H9 (cell line): Measurements from ENCODE around the gene DDX1. TPM values are rescaled to one million over a fixed set of nuclear protein-coding genes. Genes with fewer than 3 reads are reported as not detected.

Source experiments
- DNase-seq: peaks from one replicate; pipeline ENCODE4 v3.0.0-alpha.2; 2017
- H2AFZ ChIP-seq: one replicate; pipeline ENCODE4 v1.6.1; 2013; ENCODE audit warnings: mild to moderate bottlenecking, low read length, control low read depth, moderate library complexity
- H2AK5ac ChIP-seq: 2 replicates; pipeline ENCODE4 v1.6.1; 2013; ENCODE audit warnings: low read length, control low read depth, mixed read lengths; ENCODE audit not compliant: insufficient read length
- H2BK120ac ChIP-seq: one replicate; pipeline ENCODE4 v1.6.1; 2013; ENCODE audit warnings: low read depth, mild to moderate bottlenecking, low read length, control low read depth, inconsistent platforms; ENCODE audit not compliant: poor library complexity, severe bottlenecking
- H2BK12ac ChIP-seq: 2 replicates; pipeline ENCODE4 v1.6.1; 2013; ENCODE audit warnings: low read length, control low read depth, mixed read lengths, low read depth; ENCODE audit not compliant: insufficient read length
- H2BK15ac ChIP-seq: 2 replicates; pipeline ENCODE4 v1.6.1; 2013; ENCODE audit warnings: low read depth, low read length, control low read depth
- H2BK20ac ChIP-seq: one replicate; pipeline ENCODE4 v1.6.1; 2013; ENCODE audit warnings: low read depth, mild to moderate bottlenecking, low read length, control low read depth, inconsistent platforms; ENCODE audit not compliant: poor library complexity, severe bottlenecking
- H2BK5ac ChIP-seq: 2 replicates; pipeline ENCODE4 v1.6.1; 2013; ENCODE audit warnings: low read length, control low read depth, mixed read lengths; ENCODE audit not compliant: insufficient read length
- H3K14ac ChIP-seq: 2 replicates; pipeline ENCODE4 v1.6.1; 2013; ENCODE audit warnings: low read length, control low read depth; ENCODE audit not compliant: insufficient read depth
- H3K18ac ChIP-seq: 2 replicates; pipeline ENCODE4 v1.6.1; 2013; ENCODE audit warnings: low read depth, mild to moderate bottlenecking, mixed read lengths, low read length, control low read depth; ENCODE audit not compliant: insufficient read length
- H3K23ac ChIP-seq: 2 replicates; pipeline ENCODE4 v1.6.1; 2013; ENCODE audit warnings: low read length, control low read depth, mixed read lengths, low read depth; ENCODE audit not compliant: insufficient read length
- H3K23me2 ChIP-seq: 2 replicates; pipeline ENCODE4 v1.6.1; 2013; ENCODE audit warnings: low read depth, mild to moderate bottlenecking, mixed read lengths, low read length, control low read depth; ENCODE audit not compliant: insufficient read length, poor library complexity, severe bottlenecking
- H3K27ac ChIP-seq: 2 replicates; pipeline ENCODE4 v1.5.1; 2013; ENCODE audit warnings: low read length, control low read depth, mixed read lengths, low read depth; ENCODE audit not compliant: insufficient read length
- H3K27me3 ChIP-seq: 2 replicates; pipeline ENCODE4 v1.6.1; 2013; ENCODE audit warnings: low read length, control low read depth, inconsistent platforms; ENCODE audit not compliant: insufficient read depth
- H3K4ac ChIP-seq: 2 replicates; pipeline ENCODE4 v1.6.1; 2013; ENCODE audit warnings: low read depth, mild to moderate bottlenecking, control low read depth, inconsistent platforms, low read length, moderate library complexity
- H3K4me1 ChIP-seq: 2 replicates; pipeline ENCODE4 v1.6.1; 2013; ENCODE audit warnings: low read length, control low read depth, inconsistent platforms; ENCODE audit not compliant: insufficient read depth
- H3K4me2 ChIP-seq: 2 replicates; pipeline ENCODE4 v1.6.1; 2013; ENCODE audit warnings: low read length, control low read depth, mixed read lengths; ENCODE audit not compliant: insufficient read length, insufficient read depth
- H3K56ac ChIP-seq: 2 replicates; pipeline ENCODE4 v1.6.1; 2013; ENCODE audit warnings: low read depth, mild to moderate bottlenecking, mixed read lengths, low read length, control low read depth; ENCODE audit not compliant: insufficient read length
- H3K79me1 ChIP-seq: 2 replicates; pipeline ENCODE4 v1.6.1; 2013; ENCODE audit warnings: low read depth, mild to moderate bottlenecking, moderate library complexity, low read length, control low read depth, inconsistent platforms; ENCODE audit not compliant: insufficient read depth, poor library complexity, severe bottlenecking
- H3K79me2 ChIP-seq: 2 replicates; pipeline ENCODE4 v1.6.1; 2013; ENCODE audit warnings: low read length, control low read depth, inconsistent platforms; ENCODE audit not compliant: insufficient read depth
- H3K9ac ChIP-seq: 2 replicates; pipeline ENCODE4 v1.6.1; 2013; ENCODE audit warnings: low read length, control low read depth, mixed read lengths; ENCODE audit not compliant: insufficient read length; ENCODE audit errors: extremely low read depth
- H3K9me3 ChIP-seq: one replicate; pipeline ENCODE4 v1.6.1; 2013; ENCODE audit warnings: low read depth, low read length, inconsistent platforms; ENCODE audit not compliant: control insufficient read depth
- H3T11ph ChIP-seq: one replicate; pipeline ENCODE4 v1.6.1; 2013; ENCODE audit warnings: mild to moderate bottlenecking, low read length, control low read depth, inconsistent platforms
- H4K20me1 ChIP-seq: one replicate; pipeline ENCODE4 v1.6.1; 2013; ENCODE audit not compliant: control insufficient read depth, insufficient read length, insufficient read depth
- H4K5ac ChIP-seq: 2 replicates; pipeline ENCODE4 v1.6.1; 2013; ENCODE audit warnings: low read depth, mild to moderate bottlenecking, mixed read lengths, low read length, control low read depth; ENCODE audit not compliant: insufficient read length
- H4K8ac ChIP-seq: replicated peaks from 2 replicates; pipeline ENCODE4 v1.6.1; 2013; ENCODE audit warnings: low read length, control low read depth, mixed read lengths, low read depth; ENCODE audit not compliant: insufficient read length
- H4K91ac ChIP-seq: 2 replicates; pipeline ENCODE4 v1.6.1; 2013; ENCODE audit warnings: low read depth, mild to moderate bottlenecking, moderate library complexity, mixed read lengths, low read length, control low read depth; ENCODE audit not compliant: insufficient read length
- H3K27ac Mint-ChIP-seq, 3 experiments: 2 replicates in 2 of 3; 3 replicates in 1 of 3; pipeline ENCODE4 v1.8.0; 2020 to 2021; ENCODE audit warnings: mixed read lengths in 3 of 3, mild to moderate bottlenecking in 1 of 3, moderate library complexity in 1 of 3
- H3K27me3 Mint-ChIP-seq: 2 replicates; pipeline ENCODE4 v1.8.0; 2021; ENCODE audit warnings: low read depth, mild to moderate bottlenecking, moderate library complexity, mixed read lengths
- H3K36me3 Mint-ChIP-seq, 3 experiments: 2 replicates in 2 of 3; 3 replicates in 1 of 3; pipeline ENCODE4 v1.8.0; 2020 to 2021; ENCODE audit warnings: low read depth in 3 of 3, mixed read lengths in 3 of 3; ENCODE audit not compliant: insufficient read depth in 1 of 3
- H3K4me1 Mint-ChIP-seq, 2 experiments: 2 replicates each; pipeline ENCODE4 v1.8.0; 2020; ENCODE audit warnings: mixed read lengths in 2 of 2
- H3K4me3 Mint-ChIP-seq, 2 experiments: 2 replicates in 1 of 2; 3 replicates in 1 of 2; pipeline ENCODE4 v1.8.0; 2020 to 2021; ENCODE audit warnings: mild to moderate bottlenecking in 2 of 2, mixed read lengths in 2 of 2, moderate library complexity in 1 of 2
- H3K9me3 Mint-ChIP-seq, 2 experiments: 2 replicates in 1 of 2; 3 replicates in 1 of 2; pipeline ENCODE4 v1.8.0; 2020; ENCODE audit warnings: mild to moderate bottlenecking in 2 of 2, mixed read lengths in 2 of 2, moderate library complexity in 1 of 2
- CTCF ChIP-seq: fragments of 200-600 bp; sonication (generic); conservative IDR thresholded peaks from 3 replicates; pipeline ENCODE4 v1.8.0; 2021; ENCODE audit warnings: antibody characterized with exemption, mild to moderate bottlenecking
- WGBS: extraction: QIAGEN DNeasy Blood & Tissue Kit; methylation state at CpG from one replicate; pipeline ENCODE4 v1.1.7; 2013; ENCODE audit warnings: missing lambda C conversion rate, low lambda C conversion rate, mixed read lengths; ENCODE audit not compliant: insufficient read length; ENCODE audit errors: extremely low coverage; 5-methylcytosine and 5-hydroxymethylcytosine counted together
- total RNA-seq: library from RNA; stranded (reverse); gene quantifications from 2 replicates; pipeline ENCODE4 v1.2.1, GENCODE V29; 2021

DDX1 gene
- total RNA-seq, 1 experiment from 2014 or later = 120 TPM

- Histone ChIP-seq H3K23ac (no peak overlapping the region), H3K4me2 (no peak overlapping the region), H2BK120ac (no peak overlapping the region), H4K91ac (no peak overlapping the region), H2AK5ac (no peak overlapping the region), H3K56ac (no peak overlapping the region), H3T11ph (no peak overlapping the region), H2BK12ac (no peak overlapping the region), H3K79me2 (no peaks in the 10 kb centered on the region), H3K4me1 (no peaks in the 10 kb centered on the region), H3K18ac (no peak overlapping the region), H3K4ac (no peak overlapping the region), H2BK20ac (no peak overlapping the region), H2BK15ac (no peak overlapping the region), H3K27ac (no peak overlapping the region), H3K27me3 (no peaks in the 10 kb centered on the region), H3K9ac (no peak overlapping the region), H4K20me1 (no peaks in the 10 kb centered on the region), H3K14ac (no peak overlapping the region), H4K5ac (no peak overlapping the region), H2AFZ (no peak overlapping the region), H4K8ac (no peak overlapping the region), H3K79me1 (no peaks in the 10 kb centered on the region), H2BK5ac (no peak overlapping the region), H3K23me2 (no peaks in the 10 kb centered on the region), H3K9me3 (no peaks in the 10 kb centered on the region)
- no peak for TF ChIP-seq CTCF
- Mint-ChIP-seq H3K36me3 (peaks cover 8 to 11% (median 10%) of the 10 kb centered on the region in 3 experiments; a peak in 6 of 7 replicates), H3K27ac (peak overlapping the region in 1 of 3 experiments; percentile 89; a peak in 1 of 7 replicates), H3K4me1 (peaks cover 0 to 4% of the 10 kb centered on the region in 2 experiments; a peak in 3 of 4 replicates), H3K27me3 (peaks cover 1% of the 10 kb centered on the region; the same call in 1 of the 2 replicates), H3K9me3 (peaks cover 0 to 5% of the 10 kb centered on the region in 2 experiments; a peak in 3 of 5 replicates), H3K4me3 (no peak overlapping the region)
- WGBS = no CpG with 5 or more reads among the region's 2 CpGs
- DNase-seq = no peak
These were observed 53.6 kb downstream of the DDX1 start for GRCh38 chr2:15645300-15645699.
